ENCODE results near the gene PRLR.

The PRLR gene

GRCh38 chr5:35236770-35237169 is 6.5 kb upstream of the PRLR start:
- in situ Hi-C loops (cut with HindIII; ENCODE audit: low sequenced_read_pairs) = no loop called here

DNA sequence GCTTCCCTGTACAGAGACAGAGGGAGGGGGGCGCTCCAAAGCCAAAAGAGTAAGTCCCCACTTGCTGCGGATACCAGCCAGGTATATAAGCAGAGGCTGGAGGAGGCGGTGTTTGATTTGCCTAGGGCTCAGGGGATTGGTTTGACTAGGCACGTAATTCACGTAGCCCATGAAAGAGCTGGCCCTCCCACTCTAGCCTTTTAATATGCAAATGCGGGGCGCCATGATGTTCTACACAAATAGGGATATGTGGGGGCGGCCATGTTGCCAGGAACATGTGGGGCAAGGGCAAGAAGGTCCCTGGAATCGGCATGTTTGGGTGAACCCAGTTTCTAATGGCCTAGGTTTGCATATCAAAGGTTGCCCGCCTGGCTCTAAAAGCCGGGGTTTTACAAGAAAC is 3.3 kb upstream of the PRLR start:
- in situ Hi-C loops (cut with HindIII; ENCODE audit: low sequenced_read_pairs) = no loop called here

DNA sequence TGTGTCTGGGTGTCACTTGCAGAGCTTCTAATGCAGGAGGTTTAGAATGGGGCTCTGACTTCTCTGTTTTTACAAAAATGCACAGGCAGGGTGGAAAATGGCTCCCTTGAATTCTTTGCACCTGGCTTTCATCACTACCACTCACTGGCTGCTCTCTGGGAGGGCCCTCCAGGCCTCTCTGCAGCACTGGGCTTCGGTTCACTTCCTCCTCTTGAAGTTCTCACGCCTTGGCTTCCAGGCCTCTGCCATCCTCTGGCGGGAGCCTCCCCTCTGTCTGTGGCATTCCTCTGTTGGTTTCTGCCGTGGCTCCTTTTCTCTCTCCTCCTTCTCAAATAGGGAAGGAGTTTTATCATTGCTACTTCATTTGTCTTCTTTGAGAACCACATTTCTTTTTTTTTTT is 2.8 kb upstream of the PRLR start:
- in situ Hi-C loops (cut with HindIII; ENCODE audit: low sequenced_read_pairs) = no loop called here

DNA sequence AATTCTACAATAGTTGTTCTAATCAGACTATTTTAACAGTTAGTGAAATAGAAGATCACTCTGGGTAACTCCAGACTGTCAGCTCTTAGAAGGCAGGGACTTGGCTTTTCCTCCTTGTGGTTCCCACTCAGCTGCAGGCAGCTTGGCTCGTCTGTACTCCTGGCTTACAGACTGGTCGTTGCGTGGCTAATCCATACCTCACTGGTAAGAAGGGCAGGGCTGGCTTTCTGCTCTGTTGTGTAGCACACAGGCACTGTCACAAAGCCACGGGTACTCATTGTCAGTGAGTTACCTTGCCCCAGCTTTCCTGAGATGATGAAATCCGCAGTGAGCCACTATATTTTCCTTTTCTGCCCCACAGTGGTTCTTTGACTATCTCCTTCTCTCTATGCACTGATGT is 1.8 kb upstream of the PRLR start:
- in situ Hi-C loops (cut with HindIII; ENCODE audit: low sequenced_read_pairs) = no loop called here

- in situ Hi-C loops (cut with HindIII; ENCODE audit: low sequenced_read_pairs) = no loop called here
Measured at GRCh38 chr5:35229076-35230037, 930 bp downstream of the PRLR start.

GRCh38 chr5:35228310-35228709 is 2.0 kb downstream of the PRLR start:
- in situ Hi-C loops (cut with HindIII; ENCODE audit: low sequenced_read_pairs) = no loop called here

- in situ Hi-C loops (cut with HindIII; ENCODE audit: low sequenced_read_pairs) = no loop called here
Measured at GRCh38 chr5:35227720-35228119, 2.6 kb downstream of the PRLR start.

DNA sequence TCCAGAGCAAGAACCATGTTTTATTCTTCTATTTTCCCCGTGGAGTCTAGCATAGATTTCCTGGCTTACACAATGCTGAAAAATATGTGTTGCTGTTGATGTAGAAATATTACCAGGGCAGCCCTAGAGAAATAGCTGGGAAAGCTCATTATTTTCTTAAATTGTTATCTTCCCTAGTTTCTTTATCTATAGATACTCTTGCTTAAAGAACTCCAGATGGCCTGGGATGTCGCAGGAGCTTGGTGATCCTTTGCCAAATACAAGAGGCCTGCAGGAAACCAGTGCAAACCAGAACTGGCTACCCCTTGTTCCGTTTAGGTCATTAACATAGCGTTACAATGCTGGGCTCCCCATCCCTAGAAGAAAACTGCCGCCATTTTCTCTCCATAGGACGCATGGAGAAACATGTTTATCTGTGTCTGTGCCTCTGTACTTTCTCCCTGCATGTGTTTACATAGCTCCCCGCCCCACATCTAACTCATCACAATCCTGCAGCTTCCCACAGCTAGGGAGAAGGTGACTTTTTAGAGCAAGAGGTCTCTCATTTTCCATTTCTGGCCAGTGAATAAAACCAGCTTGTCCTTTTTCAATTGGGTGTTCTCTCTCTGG is 6.4 kb downstream of the PRLR start:
- in situ Hi-C loops (cut with HindIII; ENCODE audit: low sequenced_read_pairs) = no loop called here

- in situ Hi-C loops (cut with HindIII; ENCODE audit: low sequenced_read_pairs) = no loop called here
Measured at GRCh38 chr5:35220967-35221366, 9.3 kb downstream of the PRLR start.

DNA sequence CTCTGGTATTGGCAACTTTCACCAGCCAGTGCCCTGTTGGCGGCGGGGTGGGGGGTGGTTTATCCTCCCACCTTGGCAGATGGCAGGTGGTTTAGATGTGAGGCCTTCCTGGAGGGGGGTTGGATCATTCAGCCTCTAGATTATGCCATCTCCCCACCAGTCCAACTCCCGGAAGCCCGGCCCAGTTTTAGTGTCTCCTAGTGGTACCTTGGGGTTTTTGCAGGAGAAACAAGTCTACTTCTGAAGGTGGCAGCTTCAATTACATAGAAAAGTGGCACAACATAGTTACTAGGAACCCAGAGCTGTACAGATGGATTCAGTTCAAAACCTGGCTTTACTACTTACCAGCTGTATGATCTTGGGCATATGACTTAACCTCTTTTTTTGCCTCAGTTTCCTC is 11.3 kb downstream of the PRLR start:
- in situ Hi-C loops (cut with HindIII; ENCODE audit: low sequenced_read_pairs) = no loop called here

- in situ Hi-C loops (cut with HindIII; ENCODE audit: low sequenced_read_pairs) = no loop called here
Measured at GRCh38 chr5:35214051-35214450, 16.2 kb downstream of the PRLR start.

- in situ Hi-C loops (cut with HindIII; ENCODE audit: low sequenced_read_pairs) = no loop called here
Measured at GRCh38 chr5:35213608-35214007, 16.7 kb downstream of the PRLR start.

DNA sequence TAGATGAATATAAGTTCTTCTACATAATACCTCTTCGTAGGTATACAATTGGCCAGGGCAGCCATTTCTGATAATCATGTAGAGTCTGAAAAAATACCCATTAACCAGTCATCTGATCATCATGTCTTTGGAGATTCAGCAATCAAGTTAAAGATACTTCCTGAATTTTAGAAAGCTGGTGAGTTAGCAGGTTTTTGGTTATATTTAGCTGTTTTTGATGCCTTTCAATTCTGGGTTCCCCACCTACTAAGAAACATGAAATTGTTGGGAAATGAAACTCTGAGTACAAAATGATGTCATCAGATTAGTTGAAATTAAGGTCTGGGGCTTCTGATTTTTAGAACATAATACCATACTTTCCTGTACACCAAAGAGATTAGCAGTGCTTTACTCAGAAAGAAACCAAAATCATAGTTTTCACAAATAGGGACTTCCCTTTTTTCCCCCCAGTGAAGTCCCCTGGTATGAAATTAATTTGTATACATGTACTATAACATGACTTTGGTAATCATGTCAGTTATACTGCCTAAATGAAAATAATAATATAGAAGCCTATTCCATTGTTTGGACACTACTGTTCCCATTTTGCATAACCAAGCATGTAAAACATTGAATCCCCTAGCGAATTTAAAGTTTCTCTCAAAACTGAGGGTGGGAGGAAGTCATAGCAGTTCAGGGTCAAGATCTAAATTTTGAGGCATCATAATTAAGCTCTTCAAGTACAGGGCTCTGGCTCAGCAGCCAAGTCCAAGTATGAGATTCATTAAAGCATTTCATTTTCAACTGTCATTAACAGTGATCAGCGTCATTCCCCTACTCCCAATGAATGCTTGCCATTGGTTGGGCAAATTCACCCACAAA is 17.9 kb downstream of the PRLR start:
- in situ Hi-C loops (cut with HindIII; ENCODE audit: low sequenced_read_pairs) = no loop called here

- in situ Hi-C loops (cut with HindIII; ENCODE audit: low sequenced_read_pairs) = no loop called here
Measured at GRCh38 chr5:35209862-35210261, 20.4 kb downstream of the PRLR start.

GRCh38 chr5:35205606-35206005 is 24.7 kb downstream of the PRLR start:
- in situ Hi-C loops (cut with HindIII; ENCODE audit: low sequenced_read_pairs) = no loop called here

DNA sequence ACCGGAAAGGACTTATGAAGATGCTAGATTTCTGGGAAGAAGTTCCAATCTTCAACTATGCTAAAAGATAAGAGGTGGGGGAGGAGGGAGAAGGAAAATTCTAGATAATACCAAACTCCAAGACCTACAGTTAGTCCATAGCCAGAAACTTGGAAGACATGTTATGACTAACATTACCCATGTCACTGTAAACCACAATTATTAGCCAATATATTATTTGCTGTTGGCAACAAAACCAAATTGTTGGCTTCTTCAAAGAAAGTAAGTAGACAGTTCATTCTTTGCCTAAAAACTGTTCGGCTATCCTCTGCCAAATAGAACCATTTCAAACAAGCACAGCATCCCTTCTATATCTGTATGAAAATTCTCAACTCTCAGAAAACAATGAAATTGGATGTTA is 25.1 kb downstream of the PRLR start:
- in situ Hi-C loops (cut with HindIII; ENCODE audit: low sequenced_read_pairs) = no loop called here

GRCh38 chr5:35203403-35203802 is 26.9 kb downstream of the PRLR start:
- in situ Hi-C loops (cut with HindIII; ENCODE audit: low sequenced_read_pairs) = no loop called here

- in situ Hi-C loops (cut with HindIII; ENCODE audit: low sequenced_read_pairs) = no loop called here
Measured at GRCh38 chr5:35202319-35203111, 27.8 kb downstream of the PRLR start.

- in situ Hi-C loops (cut with HindIII; ENCODE audit: low sequenced_read_pairs) = no loop called here
Measured at GRCh38 chr5:35201291-35201690, 29.0 kb downstream of the PRLR start.

DNA sequence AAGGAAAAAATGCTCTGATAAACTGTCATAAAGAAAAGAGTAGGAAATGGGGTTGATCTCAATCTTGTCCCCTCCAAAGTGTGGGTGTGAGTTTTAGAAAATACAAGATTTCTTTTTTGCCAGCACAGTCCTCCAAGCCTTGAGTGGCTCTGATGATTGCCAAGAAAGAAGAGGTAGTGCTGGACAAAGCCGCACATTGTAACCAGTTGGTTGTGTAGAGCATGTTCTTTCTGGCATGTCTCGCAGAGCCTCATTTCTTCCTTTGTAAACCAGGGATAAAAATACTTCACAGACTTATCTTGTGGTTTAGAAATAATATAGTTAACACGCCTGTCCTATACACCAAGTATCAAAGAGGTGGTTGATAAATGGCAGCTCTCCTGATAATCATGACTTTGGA is 30.4 kb downstream of the PRLR start:
- in situ Hi-C loops (cut with HindIII; ENCODE audit: low sequenced_read_pairs) = no loop called here

DNA sequence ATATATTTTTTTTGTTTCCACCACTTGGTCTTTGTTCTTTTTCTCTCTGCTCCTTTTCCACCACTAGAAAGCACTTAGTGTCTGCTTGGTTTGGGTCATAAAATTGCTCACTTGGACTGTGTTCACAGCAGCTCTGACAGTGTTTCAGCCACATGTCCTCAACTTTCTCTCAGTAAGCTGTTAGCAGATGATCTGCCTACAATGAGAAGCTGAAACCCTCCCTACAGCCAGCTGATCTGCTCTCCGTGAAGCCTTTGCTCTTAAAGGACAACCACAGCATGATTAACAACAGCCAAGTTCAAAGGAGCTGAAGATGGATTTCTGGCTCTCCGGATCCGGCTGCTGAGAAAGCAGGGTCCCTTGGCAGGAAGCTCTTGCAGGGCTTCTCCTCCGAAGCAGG is 31.6 kb downstream of the PRLR start:
- in situ Hi-C loops (cut with HindIII; ENCODE audit: low sequenced_read_pairs) = no loop called here
